Central memory CD8-positive, alpha-beta T cell (primary cell): ENCODE measurements around the gene CREBBP.

Source experiments
- ATAC-seq: fragments of 150-1000 bp; cut with Tn5 transposase; replicated peaks from 2 replicates; pipeline ENCODE4 v1.10.0; 2022; ENCODE audit warnings: mild to moderate bottlenecking, moderate FRiP score, moderate number of reproducible peaks; ENCODE audit not compliant: poor library complexity, severe bottlenecking; ENCODE audit errors: extremely low read depth
- DNase-seq, 2 donors: peaks; one replicate each; pipeline ENCODE4 v3.0.0; 2021; ENCODE audit warnings: low spot score in 2 of 2
- H3K27ac Mint-ChIP-seq: one replicate; pipeline ENCODE4 v1.8.0; 2022; ENCODE audit warnings: low read depth, mild to moderate bottlenecking, moderate library complexity, mixed read lengths
- H3K27me3 Mint-ChIP-seq: one replicate; pipeline ENCODE4 v1.8.0; 2022; ENCODE audit warnings: mixed read lengths
- H3K36me3 Mint-ChIP-seq: one replicate; pipeline ENCODE4 v1.8.0; 2022; ENCODE audit warnings: mild to moderate bottlenecking, moderate library complexity, mixed read lengths; ENCODE audit not compliant: insufficient read depth
- H3K4me1 Mint-ChIP-seq: one replicate; pipeline ENCODE4 v1.8.0; 2022; ENCODE audit warnings: mixed read lengths
- H3K4me3 Mint-ChIP-seq: one replicate; pipeline ENCODE4 v1.8.0; 2022; ENCODE audit warnings: mild to moderate bottlenecking, moderate library complexity, mixed read lengths
- H3K9me3 Mint-ChIP-seq: one replicate; pipeline ENCODE4 v1.8.0; 2022; ENCODE audit warnings: mixed read lengths

Gene CREBBP

GRCh38 chr16:3771513-3771912, 109.0 kb downstream of the CREBBP start:
- peaks cover 75% of the 10 kb centered on the region for H3K36me3 Mint-ChIP-seq
- no peak for ATAC-seq
- no peak for DNase-seq

GRCh38 chr16:3770530-3770929, 110.0 kb downstream of the CREBBP start:
- ATAC-seq (no peak), DNase-seq (no peak)
- H3K4me1 Mint-ChIP-seq, result peaks cover 8% of the 10 kb centered on the region
- H3K36me3 Mint-ChIP-seq, result peaks cover 78% of the 10 kb centered on the region
- H3K27ac Mint-ChIP-seq, result no peak overlapping the region
- no peaks in the 10 kb centered on the region for H3K9me3 Mint-ChIP-seq
- no peak overlapping the region for H3K4me3 Mint-ChIP-seq
- H3K27me3 Mint-ChIP-seq, result no peaks in the 10 kb centered on the region

More at GRCh38 chr16:3771513-3771912, 109.0 kb downstream of the CREBBP start:
- Mint-ChIP-seq H3K27ac (no peak overlapping the region), H3K27me3 (no peaks in the 10 kb centered on the region), H3K4me3 (no peak overlapping the region), H3K4me1 (peaks cover 8% of the 10 kb centered on the region), H3K9me3 (no peaks in the 10 kb centered on the region)

DNA sequence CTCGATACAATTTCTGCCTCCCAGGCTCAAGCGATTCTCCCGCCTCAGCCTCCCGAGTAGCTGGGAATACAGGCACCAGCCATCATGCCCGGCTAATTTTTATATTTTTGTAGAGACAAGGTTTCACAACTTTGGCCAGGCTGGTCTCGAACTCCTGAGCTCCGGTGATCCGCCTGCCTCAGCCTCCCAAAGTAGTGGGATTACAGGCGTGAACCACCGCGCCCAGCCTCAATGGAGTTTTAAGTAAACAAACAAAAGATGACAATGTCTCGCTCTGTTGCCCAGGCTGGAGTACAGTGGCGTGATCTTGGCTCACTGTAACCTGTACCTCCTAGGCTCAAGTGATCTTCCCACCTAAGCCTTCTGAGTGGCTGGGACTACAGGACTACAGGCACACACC, 110.6 kb downstream of the CREBBP start:
- Mint-ChIP-seq H3K27ac (no peak overlapping the region), H3K36me3 (peaks cover 78% of the 10 kb centered on the region), H3K4me1 (peaks cover 8% of the 10 kb centered on the region), H3K4me3 (no peak overlapping the region), H3K27me3 (no peaks in the 10 kb centered on the region), H3K9me3 (no peaks in the 10 kb centered on the region)
- DNase-seq, result no peak
- no peak for ATAC-seq

DNA sequence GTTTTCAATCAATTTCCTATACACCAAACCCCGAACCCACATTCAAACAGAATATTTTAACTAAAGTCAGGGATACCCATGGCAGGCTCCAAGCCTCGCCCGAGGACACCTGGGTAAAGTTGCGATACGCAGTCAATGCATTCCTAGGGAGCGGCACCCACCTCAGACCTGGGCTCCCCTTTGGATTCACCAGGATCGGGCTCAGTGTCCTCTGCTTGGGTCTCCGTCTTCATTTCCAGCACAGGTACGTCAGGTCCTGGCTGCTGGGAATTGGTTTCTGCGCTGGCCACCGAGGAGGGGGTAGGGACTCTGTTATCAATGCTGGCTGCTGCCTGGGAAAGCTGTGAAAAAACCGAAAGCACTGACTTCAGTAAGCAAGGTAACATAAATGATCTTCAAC, 111.5 kb downstream of the CREBBP start:
- peak overlapping the region; percentile 53 for H3K27ac Mint-ChIP-seq
- H3K36me3 Mint-ChIP-seq, result peaks cover 79% of the 10 kb centered on the region
- no peak overlapping the region for H3K4me3 Mint-ChIP-seq

GRCh38 chr16:3767333-3767986, 113.1 kb downstream of the CREBBP start:
- DNase-seq, result no peak
- no peak overlapping the region for H3K4me3 Mint-ChIP-seq
- H3K4me1 Mint-ChIP-seq, result peaks cover 8% of the 10 kb centered on the region
- H3K27ac Mint-ChIP-seq, result peak overlapping the region; percentile 51
- H3K9me3 Mint-ChIP-seq, result no peaks in the 10 kb centered on the region
- H3K27me3 Mint-ChIP-seq, result no peaks in the 10 kb centered on the region
- H3K36me3 Mint-ChIP-seq, result peaks cover 81% of the 10 kb centered on the region
- ATAC-seq, result no peak

More for the DNA sequence above, 111.5 kb downstream of the CREBBP start:
- no peaks in the 10 kb centered on the region for H3K9me3 Mint-ChIP-seq
- ATAC-seq, result no peak
- H3K27me3 Mint-ChIP-seq, result no peaks in the 10 kb centered on the region
- peaks cover 8% of the 10 kb centered on the region for H3K4me1 Mint-ChIP-seq
- DNase-seq, result no peak

GRCh38 chr16:3766177-3766576, 114.3 kb downstream of the CREBBP start:
- Mint-ChIP-seq H3K9me3 (no peaks in the 10 kb centered on the region), H3K4me1 (peaks cover 8% of the 10 kb centered on the region), H3K36me3 (peaks cover 85% of the 10 kb centered on the region), H3K27ac (no peak overlapping the region), H3K4me3 (no peak overlapping the region), H3K27me3 (no peaks in the 10 kb centered on the region)
- ATAC-seq, result no peak
- no peak for DNase-seq

GRCh38 chr16:3764409-3764808, 116.1 kb downstream of the CREBBP start:
- Mint-ChIP-seq H3K36me3 (peaks cover 78% of the 10 kb centered on the region), H3K27ac (no peak overlapping the region), H3K4me1 (peaks cover 12% of the 10 kb centered on the region), H3K9me3 (no peaks in the 10 kb centered on the region), H3K4me3 (no peak overlapping the region), H3K27me3 (no peaks in the 10 kb centered on the region)
- ATAC-seq (no peak), DNase-seq (no peak)

- H3K4me3 Mint-ChIP-seq, result no peak overlapping the region
- H3K4me1 Mint-ChIP-seq, result peaks cover 11% of the 10 kb centered on the region
- H3K36me3 Mint-ChIP-seq, result peaks cover 74% of the 10 kb centered on the region
These were observed 118.3 kb downstream of the CREBBP start for GRCh38 chr16:3762107-3762750.

DNA sequence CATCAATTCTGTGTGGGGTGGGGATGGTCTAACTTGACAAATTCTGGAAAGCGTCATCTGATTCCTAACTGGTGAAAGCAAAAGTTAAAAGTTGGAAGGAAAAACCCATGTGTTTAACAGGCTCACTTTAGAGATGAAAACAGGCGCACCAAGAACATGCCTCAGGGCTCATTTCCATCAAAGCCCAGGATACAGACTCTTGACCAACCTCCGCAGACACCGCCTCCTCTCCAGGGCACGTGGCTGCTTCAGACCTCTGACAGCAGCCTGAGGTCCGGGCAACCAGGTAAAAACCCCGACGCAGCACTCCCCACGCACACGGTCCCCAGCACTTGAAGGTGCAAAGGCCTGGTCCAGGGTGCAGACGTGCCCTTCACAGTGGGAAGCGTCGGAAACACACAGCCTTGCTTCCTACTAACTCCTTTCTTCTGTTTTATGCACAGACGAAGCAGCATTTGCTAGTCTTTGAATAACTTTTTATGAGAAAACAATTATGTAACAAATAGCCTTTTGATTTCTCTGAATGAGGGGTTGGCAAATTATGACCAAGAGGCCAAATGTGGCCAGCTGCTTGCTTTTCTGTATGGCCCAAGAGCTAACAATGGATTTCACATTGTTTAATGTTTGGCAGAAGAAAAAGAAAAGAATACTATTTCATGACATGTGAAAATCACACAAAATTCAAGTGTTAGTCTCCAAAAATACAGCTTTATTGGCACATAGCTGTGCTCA, 119.0 kb downstream of the CREBBP start:
- Mint-ChIP-seq H3K4me1 (peaks cover 5% of the 10 kb centered on the region), H3K9me3 (no peaks in the 10 kb centered on the region), H3K27ac (no peak overlapping the region), H3K27me3 (no peaks in the 10 kb centered on the region), H3K4me3 (no peak overlapping the region), H3K36me3 (peaks cover 73% of the 10 kb centered on the region)
- DNase-seq, result no peak
- no peak for ATAC-seq

More at GRCh38 chr16:3762107-3762750, 118.3 kb downstream of the CREBBP start:
- Mint-ChIP-seq H3K9me3 (no peaks in the 10 kb centered on the region), H3K27me3 (no peaks in the 10 kb centered on the region), H3K27ac (no peak overlapping the region)
- DNase-seq (no peak), ATAC-seq (no peak)

DNA sequence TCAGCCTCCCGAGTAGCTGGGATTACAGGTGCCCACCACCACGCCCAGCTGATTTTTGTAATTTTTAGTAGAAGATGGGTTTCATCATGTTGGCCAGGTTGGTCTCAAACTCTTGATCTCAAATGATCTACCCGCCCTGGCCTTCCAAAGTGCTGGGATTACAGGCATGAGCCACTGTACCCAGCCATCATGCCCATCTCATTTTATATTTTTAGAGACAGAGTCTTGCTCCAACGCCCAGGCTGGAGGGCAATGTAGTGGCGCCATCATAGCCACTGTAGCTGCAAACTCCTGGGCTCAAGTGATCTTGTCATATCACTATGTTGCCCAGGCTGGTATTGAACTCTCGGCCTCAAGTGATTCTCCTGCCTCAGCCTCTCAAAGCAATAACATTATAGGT, 120.0 kb downstream of the CREBBP start:
- ATAC-seq (no peak), DNase-seq (no peak)
- Mint-ChIP-seq H3K36me3 (peaks cover 72% of the 10 kb centered on the region), H3K4me1 (peaks cover 5% of the 10 kb centered on the region), H3K9me3 (no peaks in the 10 kb centered on the region), H3K4me3 (no peak overlapping the region), H3K27ac (peak overlapping the region; percentile 23), H3K27me3 (no peaks in the 10 kb centered on the region)

GRCh38 chr16:3759736-3760135, 120.8 kb downstream of the CREBBP start:
- Mint-ChIP-seq H3K4me3 (no peak overlapping the region), H3K36me3 (peaks cover 70% of the 10 kb centered on the region), H3K27me3 (no peaks in the 10 kb centered on the region), H3K4me1 (peaks cover 5% of the 10 kb centered on the region), H3K9me3 (no peaks in the 10 kb centered on the region), H3K27ac (no peak overlapping the region)
- ATAC-seq, result no peak
- DNase-seq, result no peak

DNA sequence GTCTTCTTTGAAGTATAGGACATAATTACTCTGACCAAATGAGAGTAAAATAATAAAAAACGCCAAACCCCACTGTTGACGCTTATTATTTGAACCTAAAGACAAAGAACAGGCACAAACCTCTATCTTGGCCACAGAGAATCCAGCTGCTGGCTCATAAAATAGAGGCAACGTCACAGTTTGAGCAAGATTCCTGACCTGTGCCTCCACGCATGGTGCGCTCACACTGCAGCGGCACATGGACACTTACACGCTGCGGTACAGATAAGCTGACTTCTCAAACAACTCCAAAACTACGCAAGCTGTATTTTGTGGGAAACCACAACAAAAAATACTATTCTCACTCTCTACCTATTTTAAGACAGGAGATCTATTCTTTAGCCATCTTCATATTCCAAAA, 124.4 kb downstream of the CREBBP start:
- H3K36me3 Mint-ChIP-seq, result peaks cover 52% of the 10 kb centered on the region
- ATAC-seq (no peak), DNase-seq (no peak)
- no peaks in the 10 kb centered on the region for H3K27me3 Mint-ChIP-seq
- no peak overlapping the region for H3K27ac Mint-ChIP-seq
- H3K4me1 Mint-ChIP-seq, result peaks cover 14% of the 10 kb centered on the region
- H3K9me3 Mint-ChIP-seq, result no peaks in the 10 kb centered on the region
- H3K4me3 Mint-ChIP-seq, result no peak overlapping the region

GRCh38 chr16:3755249-3755648, 125.3 kb downstream of the CREBBP start:
- H3K4me3 Mint-ChIP-seq, result no peak overlapping the region
- H3K4me1 Mint-ChIP-seq, result peaks cover 14% of the 10 kb centered on the region
- DNase-seq (no peak), ATAC-seq (no peak)
- no peaks in the 10 kb centered on the region for H3K27me3 Mint-ChIP-seq
- no peaks in the 10 kb centered on the region for H3K9me3 Mint-ChIP-seq
- H3K27ac Mint-ChIP-seq, result no peak overlapping the region
- H3K36me3 Mint-ChIP-seq, result peaks cover 49% of the 10 kb centered on the region
